Testis (tissue), 2 donors: Measurements from ENCODE around the gene ATP13A2.

Experiments
- POLR2A ChIP-seq: fragments of 450-650 bp; IDR thresholded peaks from one replicate; pipeline ENCODE4 v1.6.1; 2017; ENCODE audit warnings: antibody characterized with exemption, mild to moderate bottlenecking, moderate library complexity
- TF ChIP-seq, protein P1 (sequence below), 3 experiments: fragments of 450-650 bp in 2 of 3; fragments of 200-600 bp in 1 of 3; sonication (generic) in 1 of 3; IDR thresholded peaks; one replicate each; pipeline ENCODE4 v1.5.1; 2016 to 2019; ENCODE audit warnings: antibody characterized with exemption in 3 of 3, mild to moderate bottlenecking in 2 of 3, moderate library complexity in 1 of 3

DNA sequence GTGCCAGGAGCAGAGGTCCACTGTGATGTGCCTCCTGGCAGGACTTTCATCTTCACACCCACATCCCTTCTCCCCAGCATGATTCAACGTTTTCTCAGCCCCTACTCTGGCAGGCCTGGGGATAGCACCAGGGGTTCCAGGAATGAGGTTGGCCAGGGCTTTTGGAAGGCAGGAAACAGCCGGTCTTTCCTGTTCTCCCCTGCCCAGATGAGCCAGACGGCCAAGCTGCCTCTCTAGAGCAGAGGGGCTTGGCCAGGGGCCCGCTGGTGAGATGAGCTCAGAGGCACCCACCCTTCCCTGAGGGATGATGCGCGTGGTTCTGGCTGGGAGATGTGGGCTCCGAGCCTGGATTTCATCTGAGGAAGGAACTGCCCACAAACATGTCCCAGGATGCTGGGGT, 27.0 kb downstream of the ATP13A2 start:
- TF ChIP-seq, protein P1, sequence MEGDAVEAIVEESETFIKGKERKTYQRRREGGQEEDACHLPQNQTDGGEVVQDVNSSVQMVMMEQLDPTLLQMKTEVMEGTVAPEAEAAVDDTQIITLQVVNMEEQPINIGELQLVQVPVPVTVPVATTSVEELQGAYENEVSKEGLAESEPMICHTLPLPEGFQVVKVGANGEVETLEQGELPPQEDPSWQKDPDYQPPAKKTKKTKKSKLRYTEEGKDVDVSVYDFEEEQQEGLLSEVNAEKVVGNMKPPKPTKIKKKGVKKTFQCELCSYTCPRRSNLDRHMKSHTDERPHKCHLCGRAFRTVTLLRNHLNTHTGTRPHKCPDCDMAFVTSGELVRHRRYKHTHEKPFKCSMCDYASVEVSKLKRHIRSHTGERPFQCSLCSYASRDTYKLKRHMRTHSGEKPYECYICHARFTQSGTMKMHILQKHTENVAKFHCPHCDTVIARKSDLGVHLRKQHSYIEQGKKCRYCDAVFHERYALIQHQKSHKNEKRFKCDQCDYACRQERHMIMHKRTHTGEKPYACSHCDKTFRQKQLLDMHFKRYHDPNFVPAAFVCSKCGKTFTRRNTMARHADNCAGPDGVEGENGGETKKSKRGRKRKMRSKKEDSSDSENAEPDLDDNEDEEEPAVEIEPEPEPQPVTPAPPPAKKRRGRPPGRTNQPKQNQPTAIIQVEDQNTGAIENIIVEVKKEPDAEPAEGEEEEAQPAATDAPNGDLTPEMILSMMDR (IDR thresholded peaks at IDR 0.05): no peak
- TF ChIP-seq POLR2A: no peak
